Measurements from ENCODE around the gene SFXN5. TPM values are rescaled to one million over a fixed set of nuclear protein-coding genes. Genes with fewer than 3 reads are reported as not detected.

SFXN5 gene
- total and polyA plus RNA-seq, 2 of the 8 experiments (the other 6 are each of a cell fraction or from before 2014, with no cell fraction given): 29.3 to 33.1 TPM

DNA sequence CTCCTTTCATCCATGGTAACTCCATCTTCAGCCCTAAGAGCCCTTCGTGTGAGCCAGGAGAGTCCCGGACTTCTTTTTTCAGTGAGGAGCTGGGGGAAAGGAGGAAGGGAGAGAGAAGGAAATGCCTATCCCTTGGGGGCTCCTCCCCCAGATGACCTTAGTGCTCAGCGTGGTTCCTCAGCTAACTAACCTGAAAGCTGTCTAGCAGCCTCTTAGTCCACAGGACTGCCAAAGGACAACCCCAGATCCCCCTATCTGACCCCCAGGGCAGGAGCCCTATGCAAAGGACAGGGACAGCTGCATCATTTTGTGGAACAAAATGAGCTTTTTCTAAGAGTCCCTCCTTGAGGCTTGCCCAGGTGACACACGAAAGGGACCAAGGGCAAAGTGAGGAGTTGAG, 176.4 kb downstream of the SFXN5 start:
- no peaks in the 10 kb centered on the region for H3K36me3 ChIP-seq (ENCODE audit: control insufficient read depth in 2 of 4, insufficient read depth in 4 of 4, low read length in 3 of 4)
- no peak overlapping the region for H3K14ac ChIP-seq (ENCODE audit: insufficient read length)
- H2AFZ ChIP-seq (ENCODE audit: low read length): no peak overlapping the region
- no peaks in the 10 kb centered on the region for H3K79me2 ChIP-seq (ENCODE audit: control insufficient read depth in 1 of 2, insufficient read depth in 2 of 2, low read length in 2 of 2)
- ChIA-PET CTCF (ENCODE audit: partially characterized antibody) (interaction anchor here (0.5 to 19.1 kb wide), 19 partner anchors 8 to 323 kb away, joined by 3 to 497 read pairs (median 7); partner anchors contain the start of genes EMX1 and SPR), POLR2A (ENCODE audit: partially characterized antibody) (interaction anchor here (0.8 to 1.5 kb wide), 5 partner anchors 11 to 39 kb away, joined by 3 to 5 read pairs (median 4); no protein-coding TSS in a partner anchor)
- H3K9ac ChIP-seq (replicated peaks in 1 of 4; ENCODE audit: extremely low read depth in 1 of 4, low read depth in 3 of 4, low read length in 3 of 4): no peak overlapping the region
- H4K20me1 ChIP-seq (replicated peaks in 1 of 2; ENCODE audit: control insufficient read depth in 1 of 2, insufficient read depth in 2 of 2, low read length in 2 of 2): no peaks in the 10 kb centered on the region
- no peak overlapping the region for H3K4ac ChIP-seq (replicated peaks; ENCODE audit: insufficient read length, low read depth, low read length)
- peaks cover 0 to 37% (median 30%) of the 10 kb centered on the region in 4 experiments; a peak in 6 of 7 replicates for H3K27me3 ChIP-seq (replicated peaks in 1 of 4; ENCODE audit: control insufficient read depth in 3 of 4, extremely low read depth in 1 of 4, insufficient read depth in 3 of 4, low read length in 3 of 4)
- H2BK20ac ChIP-seq (ENCODE audit: low read length): peak overlapping the region; percentile 95; the same call in 1 of the 2 replicates
- H4K8ac ChIP-seq (ENCODE audit: extremely low read depth, insufficient read depth, low read length): no peak overlapping the region
- no peaks in the 10 kb centered on the region; the same call in 1 of the 2 replicates for H3K23me2 ChIP-seq (ENCODE audit: low read depth, low read length)
- H3K79me1 ChIP-seq (ENCODE audit: low read depth, low read length): no peaks in the 10 kb centered on the region
- no peak overlapping the region for H3K27ac ChIP-seq (ENCODE audit: low read depth, low read length)
- WGBS, 2 experiments (ENCODE audit: extremely low coverage in 1 of 2, insufficient coverage in 1 of 2, insufficient read length in 1 of 2, insufficient replicate concordance in 2 of 2, low coverage in 1 of 2, low lambda C conversion rate in 2 of 2, missing lambda C conversion rate in 1 of 2): 38% methylated on average over 4 of the region's 4 CpGs; no CpG with 5 or more reads in 1 of the 2 experiments
- no peaks in the 10 kb centered on the region for H3K9me3 ChIP-seq (ENCODE audit: insufficient read depth in 2 of 2, low read depth in 1 of 2, low read length in 1 of 2)
- peak overlapping the region; percentile 11 to 22; a peak in 1 of 4 replicates for H3K4me2 ChIP-seq (ENCODE audit: insufficient read depth in 1 of 2, low read depth in 2 of 2, low read length in 2 of 2)
- peak overlapping the region; percentile 0; the same call in 1 of the 2 replicates for H2BK5ac ChIP-seq (ENCODE audit: low read depth, low read length)
- H2AK5ac ChIP-seq (ENCODE audit: low read depth, low read length): no peak overlapping the region
- DNase-seq (ENCODE audit: low read depth in 1 of 2, low spot score in 2 of 2) (no peak), FAIRE-seq (no peak)
- H3K4me1 ChIP-seq (replicated peaks in 1 of 4; ENCODE audit: control insufficient read depth in 3 of 4, insufficient read depth in 4 of 4, low read length in 3 of 4): peaks cover 5 to 9% (median 7%) of the 10 kb centered on the region in 4 experiments
- no peak overlapping the region for H4K5ac ChIP-seq (ENCODE audit: insufficient read length, low read depth, low read length)
- H2BK15ac ChIP-seq (ENCODE audit: low read length): 0 out of 2 replicates have a peak overlapping the region, but pooled peaks have one; percentile 81
- H3K56ac ChIP-seq (replicated peaks; ENCODE audit: insufficient read length, low read depth, low read length): no peak overlapping the region
- H3K4me3 ChIP-seq (ENCODE audit: extremely low read depth in 1 of 4, insufficient read depth in 2 of 4, low read depth in 3 of 4, low read length in 4 of 4): 0 out of 8 replicates have a peak overlapping the region, but pooled peaks of 2 of the 4 experiments have one; percentile 2 to 10
- no peak overlapping the region for H3K23ac ChIP-seq (ENCODE audit: insufficient read length)
- peak overlapping the region; percentile 89 for H3K18ac ChIP-seq (ENCODE audit: extremely low read depth, low read length)
- H2BK120ac ChIP-seq (replicated peaks; ENCODE audit: low read depth, low read length): no peak overlapping the region
- H2BK12ac ChIP-seq (ENCODE audit: low read depth, low read length): peak overlapping the region; percentile 96; the same call in 1 of the 2 replicates
- H4K91ac ChIP-seq (replicated peaks; ENCODE audit: insufficient read length, low read length): peak overlapping the region; percentile 80
- TF ChIP-seq, protein P1, sequence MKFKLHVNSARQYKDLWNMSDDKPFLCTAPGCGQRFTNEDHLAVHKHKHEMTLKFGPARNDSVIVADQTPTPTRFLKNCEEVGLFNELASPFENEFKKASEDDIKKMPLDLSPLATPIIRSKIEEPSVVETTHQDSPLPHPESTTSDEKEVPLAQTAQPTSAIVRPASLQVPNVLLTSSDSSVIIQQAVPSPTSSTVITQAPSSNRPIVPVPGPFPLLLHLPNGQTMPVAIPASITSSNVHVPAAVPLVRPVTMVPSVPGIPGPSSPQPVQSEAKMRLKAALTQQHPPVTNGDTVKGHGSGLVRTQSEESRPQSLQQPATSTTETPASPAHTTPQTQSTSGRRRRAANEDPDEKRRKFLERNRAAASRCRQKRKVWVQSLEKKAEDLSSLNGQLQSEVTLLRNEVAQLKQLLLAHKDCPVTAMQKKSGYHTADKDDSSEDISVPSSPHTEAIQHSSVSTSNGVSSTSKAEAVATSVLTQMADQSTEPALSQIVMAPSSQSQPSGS (IDR thresholded peaks at IDR 0.05; ENCODE audit: low read length): no peak
- TF ChIP-seq CBX8 (IDR thresholded peaks at IDR 0.05; ENCODE audit: borderline replicate concordance, low read depth, low read length) (no peak), NANOG (IDR thresholded peaks at IDR 0.05; ENCODE audit: insufficient read depth, low read depth, low read length, poor library complexity, severe bottlenecking) (no peak), CHD1 (IDR thresholded peaks at IDR 0.05; ENCODE audit: low read depth, low read length) (no peak), CTBP2 (IDR thresholded peaks at IDR 0.05; ENCODE audit: borderline replicate concordance, insufficient read depth, insufficient read length, low read length) (no peak), SIN3A (conservative IDR thresholded peaks at IDR 0.05 in 1 of 2, IDR thresholded peaks at IDR 0.05 in 1 of 2; ENCODE audit: low read depth in 1 of 2, low read length in 2 of 2) (no peak), POU5F1 (IDR thresholded peaks at IDR 0.05; ENCODE audit: low read depth, low read length) (no peak), FOSL1 (IDR thresholded peaks at IDR 0.05; ENCODE audit: insufficient read depth, low read depth, low read length) (no peak), SP2 (IDR thresholded peaks at IDR 0.05; ENCODE audit: low read length) (no peak)
